Chondrocyte (in vitro differentiated cells): Measurements from ENCODE around the gene TMEM270. TPM values are rescaled to one million over a fixed set of nuclear protein-coding genes. Genes with fewer than 3 reads are reported as not detected.

Source experiments
- DNase-seq: peaks from one replicate; pipeline ENCODE4 v3.0.0; 2021; ENCODE audit warnings: mixed read lengths, low spot score
- H3K27ac Mint-ChIP-seq: one replicate; pipeline ENCODE4 v1.8.0; 2021; ENCODE audit warnings: mild to moderate bottlenecking, moderate library complexity, mixed read lengths; ENCODE audit not compliant: unreplicated experiment
- H3K27me3 Mint-ChIP-seq: 2 replicates; pipeline ENCODE4 v1.8.0; 2021; ENCODE audit warnings: low read depth, mixed read lengths
- H3K36me3 Mint-ChIP-seq: 2 replicates; pipeline ENCODE4 v1.8.0; 2021; ENCODE audit warnings: low read depth, mixed read lengths
- H3K4me1 Mint-ChIP-seq: 2 replicates; pipeline ENCODE4 v1.8.0; 2021; ENCODE audit warnings: low read depth, mild to moderate bottlenecking, mixed read lengths
- H3K4me3 Mint-ChIP-seq: one replicate; pipeline ENCODE4 v1.8.0; 2021; ENCODE audit warnings: mild to moderate bottlenecking, moderate library complexity, mixed read lengths; ENCODE audit not compliant: unreplicated experiment
- H3K9me3 Mint-ChIP-seq: 2 replicates; pipeline ENCODE4 v1.8.0; 2021; ENCODE audit warnings: low read depth, mixed read lengths
- total RNA-seq: library from RNA; stranded (reverse); gene quantifications from 3 replicates; pipeline ENCODE4 v1.2.1, GENCODE V29; 2021
- TF ChIP-seq, protein P1 (sequence below): fragments of 200-600 bp; sonication (generic); IDR thresholded peaks from 2 replicates; pipeline ENCODE4 v1.5.0; 2021; ENCODE audit warnings: antibody characterized with exemption, mild to moderate bottlenecking, moderate library complexity

Gene TMEM270
- total RNA-seq, 1 donor from 2014 or later: 0.25 TPM

DNA sequence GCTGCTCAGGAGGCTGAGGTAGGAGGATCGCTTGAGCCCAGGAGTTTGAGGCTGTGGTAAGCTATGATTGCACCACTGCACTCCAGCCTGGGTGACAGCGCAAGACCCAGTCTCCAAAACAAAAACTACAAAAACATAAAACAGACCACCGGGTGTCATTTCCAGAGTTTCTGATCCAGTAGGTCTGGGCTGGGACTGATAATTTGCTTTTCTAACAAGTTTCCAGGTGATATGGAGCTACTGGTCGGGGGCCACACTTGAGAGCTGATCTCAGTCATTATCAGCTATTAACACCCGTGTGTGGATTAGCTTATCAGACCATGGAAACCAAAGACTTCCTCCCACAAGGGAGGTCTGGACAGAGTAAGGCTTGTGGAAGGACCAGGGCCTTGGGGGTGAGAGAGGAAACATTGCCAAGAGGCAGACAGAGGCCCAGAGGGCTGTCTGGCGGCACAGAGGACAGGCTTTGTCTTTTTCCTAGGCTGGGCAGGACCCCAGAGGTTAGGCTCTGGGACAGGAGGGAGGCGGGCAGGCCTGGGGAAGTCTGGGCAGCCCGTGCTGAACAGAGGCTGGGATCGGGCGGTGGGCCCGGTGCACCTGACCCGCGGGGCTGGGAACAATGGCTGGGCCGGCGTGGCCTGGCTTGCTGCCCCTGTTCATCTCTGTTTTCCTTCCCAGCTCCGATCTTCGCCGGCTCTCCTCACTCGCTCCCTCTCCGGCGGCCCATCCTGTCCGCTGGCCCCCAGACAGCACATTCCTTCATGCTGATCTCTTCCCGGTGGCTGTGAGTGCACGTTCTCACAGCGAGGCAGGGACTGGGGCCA, 25.2 kb downstream of the TMEM270 start:
- Mint-ChIP-seq H3K9me3 (no peaks in the 10 kb centered on the region), H3K36me3 (peaks cover 1% of the 10 kb centered on the region), H3K4me3 (no peak overlapping the region), H3K27ac (peak overlapping the region; percentile 85), H3K27me3 (no peaks in the 10 kb centered on the region), H3K4me1 (peaks cover 55% of the 10 kb centered on the region)
- TF ChIP-seq, protein P1, sequence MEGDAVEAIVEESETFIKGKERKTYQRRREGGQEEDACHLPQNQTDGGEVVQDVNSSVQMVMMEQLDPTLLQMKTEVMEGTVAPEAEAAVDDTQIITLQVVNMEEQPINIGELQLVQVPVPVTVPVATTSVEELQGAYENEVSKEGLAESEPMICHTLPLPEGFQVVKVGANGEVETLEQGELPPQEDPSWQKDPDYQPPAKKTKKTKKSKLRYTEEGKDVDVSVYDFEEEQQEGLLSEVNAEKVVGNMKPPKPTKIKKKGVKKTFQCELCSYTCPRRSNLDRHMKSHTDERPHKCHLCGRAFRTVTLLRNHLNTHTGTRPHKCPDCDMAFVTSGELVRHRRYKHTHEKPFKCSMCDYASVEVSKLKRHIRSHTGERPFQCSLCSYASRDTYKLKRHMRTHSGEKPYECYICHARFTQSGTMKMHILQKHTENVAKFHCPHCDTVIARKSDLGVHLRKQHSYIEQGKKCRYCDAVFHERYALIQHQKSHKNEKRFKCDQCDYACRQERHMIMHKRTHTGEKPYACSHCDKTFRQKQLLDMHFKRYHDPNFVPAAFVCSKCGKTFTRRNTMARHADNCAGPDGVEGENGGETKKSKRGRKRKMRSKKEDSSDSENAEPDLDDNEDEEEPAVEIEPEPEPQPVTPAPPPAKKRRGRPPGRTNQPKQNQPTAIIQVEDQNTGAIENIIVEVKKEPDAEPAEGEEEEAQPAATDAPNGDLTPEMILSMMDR: no peak
- DNase-seq: no peak

DNA sequence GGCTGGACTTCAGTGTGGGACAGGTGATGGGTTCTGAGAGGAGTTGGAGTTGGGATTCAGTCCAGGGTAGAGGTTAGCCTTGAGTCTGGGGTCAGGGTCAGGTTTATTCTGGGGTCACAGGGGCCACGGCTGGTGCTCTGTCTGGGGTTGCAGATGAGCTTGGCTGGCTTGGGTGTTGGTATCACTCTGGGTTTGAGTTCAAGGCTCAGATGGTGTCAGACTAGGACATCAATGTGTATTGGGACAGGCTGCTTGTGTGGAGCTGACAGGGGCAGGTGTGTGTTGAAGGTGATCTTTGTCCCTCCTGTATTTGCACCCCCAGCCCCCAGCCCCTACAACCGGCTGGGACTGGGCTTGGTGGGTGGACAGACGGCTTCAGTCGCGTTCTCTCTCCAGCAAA, 26.8 kb downstream of the TMEM270 start:
- Mint-ChIP-seq H3K36me3 (peaks cover 1% of the 10 kb centered on the region), H3K4me3 (no peak overlapping the region), H3K9me3 (peaks cover 3% of the 10 kb centered on the region), H3K27ac (peak overlapping the region; percentile 85), H3K27me3 (no peaks in the 10 kb centered on the region), H3K4me1 (peaks cover 63% of the 10 kb centered on the region)
- DNase-seq: no peak
- TF ChIP-seq, protein P1: no peak

DNA sequence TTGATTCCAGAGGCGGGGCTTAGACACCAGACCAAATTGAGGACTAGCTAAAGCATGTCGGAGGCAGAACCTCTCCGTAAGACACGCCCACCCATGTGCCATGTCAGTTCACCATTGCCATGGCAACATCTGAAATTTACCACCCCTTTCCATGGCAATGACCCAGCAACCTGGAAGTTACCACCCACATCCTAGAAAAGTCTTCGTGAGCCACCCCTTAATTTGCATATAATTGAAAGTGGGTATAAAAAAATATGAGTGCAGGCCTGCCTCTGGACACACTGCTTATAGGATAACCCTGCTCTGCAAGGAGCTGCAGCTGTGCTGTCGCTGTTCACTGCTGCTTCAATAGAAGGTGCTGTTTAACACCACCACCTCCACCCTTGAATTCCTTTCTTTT, 28.0 kb downstream of the TMEM270 start:
- no peak for DNase-seq
- no peak overlapping the region for H3K4me3 Mint-ChIP-seq
- H3K36me3 Mint-ChIP-seq: peaks cover 1% of the 10 kb centered on the region
- TF ChIP-seq, protein P1: no peak
- H3K4me1 Mint-ChIP-seq: peaks cover 74% of the 10 kb centered on the region
- H3K9me3 Mint-ChIP-seq: peaks cover 4% of the 10 kb centered on the region
- no peaks in the 10 kb centered on the region for H3K27me3 Mint-ChIP-seq
- peak overlapping the region; percentile 51 for H3K27ac Mint-ChIP-seq

DNA sequence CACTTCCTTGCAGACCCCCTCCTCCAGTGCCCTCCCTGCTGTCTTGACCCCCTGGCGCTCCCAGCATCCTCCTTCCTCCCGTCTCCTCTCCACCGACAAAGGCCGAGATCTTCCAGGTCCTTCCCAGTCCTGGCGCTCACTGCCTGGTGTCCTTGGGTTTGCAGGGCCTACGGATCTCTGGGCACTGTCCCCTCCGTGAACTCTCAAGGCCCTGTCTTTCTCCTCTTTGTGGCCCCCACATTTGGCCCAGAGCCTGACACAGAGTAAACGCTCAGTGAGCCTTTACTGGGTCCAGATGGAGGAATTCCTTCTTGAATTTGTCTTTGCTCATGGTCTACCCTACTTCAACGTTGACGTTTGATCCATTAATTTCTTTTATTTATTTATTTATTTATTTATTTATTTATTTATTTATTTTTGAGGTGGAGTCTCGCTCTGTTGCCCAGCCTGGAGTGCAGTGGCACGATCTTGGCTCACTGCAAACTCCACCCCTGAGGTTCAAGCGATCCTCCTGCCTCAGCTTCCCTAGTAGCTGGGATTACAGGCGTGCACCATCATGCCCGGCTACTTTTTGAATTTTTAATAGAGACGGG, 29.7 kb downstream of the TMEM270 start:
- TF ChIP-seq, protein P1: no peak
- Mint-ChIP-seq H3K4me1 (peaks cover 81% of the 10 kb centered on the region), H3K27ac (peak overlapping the region; percentile 13), H3K27me3 (no peaks in the 10 kb centered on the region), H3K9me3 (peaks cover 6% of the 10 kb centered on the region), H3K36me3 (peaks cover 1% of the 10 kb centered on the region), H3K4me3 (no peak overlapping the region)
- DNase-seq: no peak

DNA sequence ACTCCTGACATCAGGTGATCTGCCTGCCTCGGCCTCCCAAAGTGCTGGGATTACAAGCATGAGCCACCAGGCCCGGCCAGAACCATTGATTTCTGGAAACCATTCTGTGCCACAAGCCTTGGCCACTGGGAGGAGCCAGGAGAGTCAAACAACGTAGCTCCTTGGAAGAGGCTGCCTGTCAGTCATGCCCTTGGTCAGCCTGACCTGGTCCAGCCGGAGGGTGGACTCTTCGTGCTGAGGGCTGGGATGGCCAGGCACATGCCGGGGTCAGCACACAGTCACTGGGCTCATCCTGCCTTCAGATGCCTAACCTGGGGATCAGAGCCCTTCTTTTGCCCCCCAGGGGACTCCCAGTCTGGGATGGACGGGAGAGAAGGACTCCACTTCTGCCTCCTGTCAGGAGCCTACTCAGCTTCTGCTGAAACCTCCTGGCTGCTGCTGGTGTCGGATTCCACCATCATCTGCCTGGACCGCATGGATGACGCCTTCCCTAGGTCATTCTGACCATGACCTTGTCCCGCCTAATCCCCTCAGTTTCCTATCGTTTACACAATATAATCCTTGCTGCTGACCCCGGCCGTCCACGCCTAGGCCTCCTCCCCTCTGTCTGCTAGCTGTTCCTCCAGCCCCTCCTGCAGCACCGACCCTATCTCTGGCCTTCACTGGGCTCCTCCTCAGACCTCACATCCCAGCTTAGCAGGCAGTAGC, 30.4 kb downstream of the TMEM270 start:
- H3K27ac Mint-ChIP-seq: peak overlapping the region; percentile 98
- peaks cover 4% of the 10 kb centered on the region for H3K36me3 Mint-ChIP-seq
- H3K9me3 Mint-ChIP-seq: peaks cover 11% of the 10 kb centered on the region
- DNase-seq: no peak
- no peaks in the 10 kb centered on the region for H3K27me3 Mint-ChIP-seq
- TF ChIP-seq, protein P1: peak; percentile 65
- H3K4me1 Mint-ChIP-seq: peaks cover 81% of the 10 kb centered on the region
- H3K4me3 Mint-ChIP-seq: no peak overlapping the region
